ENCODE data around the gene PROS1. TPM values are rescaled to one million over a fixed set of nuclear protein-coding genes. Genes with fewer than 3 reads are reported as not detected.

Gene PROS1
- polyA plus RNA-seq, 1 of the 3 experiments (the other 2 are of a cell fraction): 9.1 TPM

GRCh38 chr3:93983408-93983807 is 9.7 kb upstream of the PROS1 start:
- 98% methylated on average over 3 of the region's 3 CpGs for WGBS (ENCODE audit: low lambda C conversion rate)
- no peak overlapping the region for H2AFZ ChIP-seq (ENCODE audit: low read depth)
- H3K79me2 ChIP-seq (ENCODE audit: insufficient read depth): peaks cover 71% of the 10 kb centered on the region
- ChIA-PET POLR2A (no interaction called here), CTCF (no interaction called here)
- H3K9me2 ChIP-seq: no peaks in the 10 kb centered on the region
- TF ChIP-seq YY1 (IDR thresholded peaks at IDR 0.05; ENCODE audit: low read depth): no peak
- TF ChIP-seq CHD2 (IDR thresholded peaks at IDR 0.05; ENCODE audit: low read length, partially characterized antibody): no peak
- no peak for TF ChIP-seq USF2 (IDR thresholded peaks at IDR 0.05; ENCODE audit: borderline replicate concordance, low read depth, low read length)
- TF ChIP-seq TAF1 (IDR thresholded peaks at IDR 0.05; ENCODE audit: borderline replicate concordance, low read depth, low read length): no peak
- TF ChIP-seq GATA2 (CRISPR knock-in tag; IDR thresholded peaks at IDR 0.05): no peak
- no peak for TF ChIP-seq NRF1 (IDR thresholded peaks at IDR 0.05; ENCODE audit: low read depth, low read length)
- TF ChIP-seq JUND (IDR thresholded peaks at IDR 0.05): no peak
- no peak for TF ChIP-seq SMC3 (IDR thresholded peaks at IDR 0.05; ENCODE audit: low read depth, low read length)
- no peak for TF ChIP-seq CTCF (IDR thresholded peaks at IDR 0.05)
- no peak for TF ChIP-seq SIN3A (IDR thresholded peaks at IDR 0.05; ENCODE audit: borderline replicate concordance, low read depth, low read length)
- TF ChIP-seq MXI1 (IDR thresholded peaks at IDR 0.05; ENCODE audit: low read depth, low read length): no peak
- TF ChIP-seq RCOR1 (IDR thresholded peaks at IDR 0.05; ENCODE audit: low read length): no peak
- no peak for TF ChIP-seq FOXJ3 (CRISPR knock-in tag; IDR thresholded peaks at IDR 0.05)
- no peak for TF ChIP-seq RFX5 (IDR thresholded peaks at IDR 0.05; ENCODE audit: low read length)
- no peak for TF ChIP-seq NFIC (IDR thresholded peaks at IDR 0.05; ENCODE audit: borderline replicate concordance)
- H3K27me3 ChIP-seq (ENCODE audit: insufficient read depth): no peaks in the 10 kb centered on the region
- H3K4me2 ChIP-seq: no peak overlapping the region
- no peaks in the 10 kb centered on the region for H3K36me3 ChIP-seq (replicated peaks in 1 of 2; ENCODE audit: control insufficient read depth in 1 of 2, insufficient read depth in 2 of 2, low read length in 1 of 2)
- H3K4me3 ChIP-seq (ENCODE audit: low read depth in 2 of 2, low read length in 1 of 2): no peak overlapping the region
- no peak for DNase-seq
- no peak overlapping the region for H3K27ac ChIP-seq (ENCODE audit: low read depth in 2 of 2, low read length in 1 of 2)
- peaks cover 8% of the 10 kb centered on the region for H3F3A ChIP-seq (replicated peaks; ENCODE audit: insufficient read depth)
- no peaks in the 10 kb centered on the region for H3K9me3 ChIP-seq
- H3K4me1 ChIP-seq (ENCODE audit: control insufficient read depth in 1 of 2, insufficient read depth in 2 of 2, low read depth in 1 of 2, low read length in 1 of 2): peaks cover 4 to 15% of the 10 kb centered on the region in 2 experiments; a peak in 3 of 4 replicates
- H4K20me1 ChIP-seq (ENCODE audit: insufficient read depth): no peaks in the 10 kb centered on the region
- no peak overlapping the region for H3K9ac ChIP-seq

GRCh38 chr3:93981649-93982048 is 8.0 kb upstream of the PROS1 start:
- H3K27me3 ChIP-seq (ENCODE audit: insufficient read depth): no peaks in the 10 kb centered on the region
- H3F3A ChIP-seq (replicated peaks; ENCODE audit: insufficient read depth): peaks cover 8% of the 10 kb centered on the region
- ChIA-PET CTCF (interaction anchor here (0.8 to 1.8 kb wide), 3 partner anchors 9 to 88 kb away, joined by 3 to 5 read pairs (median 4); partner anchors contain the start of gene PROS1), POLR2A (interaction anchor here (1.0 kb wide), 1 partner anchor 81 kb away, joined by 3 read pairs; the partner anchor contains the start of genes DHFR2 and NSUN3)
- no peaks in the 10 kb centered on the region for H4K20me1 ChIP-seq (ENCODE audit: insufficient read depth)
- no peaks in the 10 kb centered on the region for H3K9me3 ChIP-seq
- DNase-seq: no peak
- WGBS (ENCODE audit: low lambda C conversion rate): 88% methylated on average over 13 of the region's 13 CpGs
- H3K4me1 ChIP-seq (ENCODE audit: control insufficient read depth in 1 of 2, insufficient read depth in 2 of 2, low read depth in 1 of 2, low read length in 1 of 2): peaks cover 4 to 9% of the 10 kb centered on the region in 2 experiments; a peak in 3 of 4 replicates
- no peak overlapping the region for H3K27ac ChIP-seq (ENCODE audit: low read depth in 2 of 2, low read length in 1 of 2)
- no peaks in the 10 kb centered on the region for H3K9me2 ChIP-seq
- no peak overlapping the region for H3K9ac ChIP-seq
- H3K4me3 ChIP-seq (ENCODE audit: low read depth in 2 of 2, low read length in 1 of 2): peak overlapping the region in 1 of 2 experiments; percentile 5; a peak in 1 of 4 replicates
- H3K36me3 ChIP-seq (replicated peaks in 1 of 2; ENCODE audit: control insufficient read depth in 1 of 2, insufficient read depth in 2 of 2, low read length in 1 of 2): no peaks in the 10 kb centered on the region
- H3K4me2 ChIP-seq: peak overlapping the region; percentile 79
- H3K79me2 ChIP-seq (ENCODE audit: insufficient read depth): peaks cover 59% of the 10 kb centered on the region
- no peak overlapping the region for H2AFZ ChIP-seq (ENCODE audit: low read depth)
- no peak for TF ChIP-seq GATA2 (CRISPR knock-in tag; IDR thresholded peaks at IDR 0.05)
- TF ChIP-seq USF2 (IDR thresholded peaks at IDR 0.05; ENCODE audit: borderline replicate concordance, low read depth, low read length): no peak
- TF ChIP-seq RCOR1 (IDR thresholded peaks at IDR 0.05; ENCODE audit: low read length): no peak
- TF ChIP-seq GABPA (IDR thresholded peaks at IDR 0.05; ENCODE audit: low read depth): no peak
- TF ChIP-seq RXRA (IDR thresholded peaks at IDR 0.05; ENCODE audit: borderline replicate concordance, low read depth): no peak
- TF ChIP-seq EP300 (IDR thresholded peaks at IDR 0.05; ENCODE audit: borderline replicate concordance in 1 of 2, low read depth in 1 of 2, low read length in 1 of 2): no peak
- no peak for TF ChIP-seq USF1 (IDR thresholded peaks at IDR 0.05; ENCODE audit: borderline replicate concordance, low read depth)
- no peak for TF ChIP-seq TCF12 (IDR thresholded peaks at IDR 0.05)
- no peak for TF ChIP-seq CTCF (IDR thresholded peaks at IDR 0.05)
- no peak for TF ChIP-seq NFIC (IDR thresholded peaks at IDR 0.05; ENCODE audit: borderline replicate concordance)
- TF ChIP-seq EZH2phosphoT487 (IDR thresholded peaks at IDR 0.05; ENCODE audit: borderline replicate concordance, low read depth): no peak
